GM12874 (cell line): ENCODE measurements around the gene AGRN.

Experiments
- CTCF ChIP-seq: IDR thresholded peaks from 2 replicates; pipeline ENCODE4 v1.5.1; 2011; ENCODE audit warnings: low read depth, mild to moderate bottlenecking, control low read depth, low read length, moderate library complexity; ENCODE audit not compliant: insufficient read depth

AGRN gene

GRCh38 chr1:1021010-1021919 is 1.3 kb downstream of the AGRN start:
- no peak for TF ChIP-seq CTCF

GRCh38 chr1:1021920-1022259 is 2.0 kb downstream of the AGRN start:
- no peak for TF ChIP-seq CTCF

GRCh38 chr1:1022302-1023009 is 2.5 kb downstream of the AGRN start:
- no peak for TF ChIP-seq CTCF

- TF ChIP-seq CTCF = no peak
Observed at GRCh38 chr1:1023700-1024099, 3.8 kb downstream of the AGRN start.

- no peak for TF ChIP-seq CTCF
Observed at GRCh38 chr1:1024149-1024770, 4.3 kb downstream of the AGRN start.

- no peak for TF ChIP-seq CTCF
Observed at GRCh38 chr1:1024771-1025699, 5.1 kb downstream of the AGRN start.
